Keratinocyte (primary cell): ENCODE measurements around the gene TPD52L1.

Experiments used
- EZH2 ChIP-seq: IDR thresholded peaks from one replicate; pipeline ENCODE4 v1.6.1; 2012; ENCODE audit warnings: inconsistent platforms, mild to moderate bottlenecking, low read length, moderate library complexity
- TF ChIP-seq, protein P1 (sequence below), 3 experiments: IDR thresholded peaks in 1 of 3; conservative IDR thresholded peaks in 1 of 3; optimal IDR thresholded peaks in 1 of 3; 2 replicates in 2 of 3; 3 replicates in 1 of 3; pipeline versions ENCODE3 to v1.5.1; 2011; ENCODE audit warnings: low read length in 3 of 3, mild to moderate bottlenecking in 3 of 3, moderate library complexity in 2 of 3, control low read depth in 1 of 3, inconsistent platforms in 1 of 3; ENCODE audit not compliant: insufficient read depth in 2 of 3; ENCODE audit errors: extremely low read depth in 1 of 3

DNA sequence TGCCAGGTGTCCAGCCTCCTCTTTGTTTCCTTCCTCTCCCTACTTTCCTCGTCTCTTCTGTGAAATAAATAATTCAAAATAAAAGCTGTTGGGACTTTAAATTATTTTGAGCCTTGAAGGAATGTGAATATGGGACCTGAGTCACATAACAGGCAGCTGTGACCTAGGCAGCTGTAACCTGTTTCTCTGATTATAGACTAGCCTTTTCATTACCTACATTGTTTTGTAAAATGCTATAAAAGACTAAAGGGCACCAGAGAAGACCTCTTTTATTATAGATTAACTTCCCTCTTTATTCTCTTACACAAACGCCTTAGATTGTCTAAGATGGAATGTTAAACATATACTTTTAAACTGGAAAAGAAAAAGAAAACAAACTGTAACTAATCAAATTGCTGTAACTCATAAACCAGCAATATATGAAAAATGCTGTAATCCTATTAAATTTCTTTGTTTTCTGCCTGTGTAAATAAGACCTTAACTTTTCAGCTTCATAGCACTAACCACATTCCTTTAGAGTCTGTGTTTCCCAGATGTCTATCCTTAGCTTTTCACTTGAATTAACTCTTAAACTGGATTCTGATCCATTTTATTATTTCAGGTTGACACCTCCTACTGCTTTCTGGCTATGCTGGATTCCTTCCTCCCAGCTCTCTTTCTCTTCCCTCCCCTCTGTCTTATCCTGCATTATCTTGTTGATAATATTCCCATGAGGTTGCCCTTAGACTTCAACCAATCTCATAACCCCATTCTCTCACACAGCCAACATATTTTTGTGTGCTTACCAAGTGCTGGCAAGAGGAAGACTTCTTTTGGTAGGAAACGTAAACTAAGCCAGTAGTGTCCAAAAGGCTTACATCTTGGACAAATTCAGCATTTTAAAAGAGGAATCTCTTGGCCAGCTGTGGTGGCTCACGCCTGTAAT lies 69.2 kb downstream of the TPD52L1 start:
- TF ChIP-seq, protein P1, sequence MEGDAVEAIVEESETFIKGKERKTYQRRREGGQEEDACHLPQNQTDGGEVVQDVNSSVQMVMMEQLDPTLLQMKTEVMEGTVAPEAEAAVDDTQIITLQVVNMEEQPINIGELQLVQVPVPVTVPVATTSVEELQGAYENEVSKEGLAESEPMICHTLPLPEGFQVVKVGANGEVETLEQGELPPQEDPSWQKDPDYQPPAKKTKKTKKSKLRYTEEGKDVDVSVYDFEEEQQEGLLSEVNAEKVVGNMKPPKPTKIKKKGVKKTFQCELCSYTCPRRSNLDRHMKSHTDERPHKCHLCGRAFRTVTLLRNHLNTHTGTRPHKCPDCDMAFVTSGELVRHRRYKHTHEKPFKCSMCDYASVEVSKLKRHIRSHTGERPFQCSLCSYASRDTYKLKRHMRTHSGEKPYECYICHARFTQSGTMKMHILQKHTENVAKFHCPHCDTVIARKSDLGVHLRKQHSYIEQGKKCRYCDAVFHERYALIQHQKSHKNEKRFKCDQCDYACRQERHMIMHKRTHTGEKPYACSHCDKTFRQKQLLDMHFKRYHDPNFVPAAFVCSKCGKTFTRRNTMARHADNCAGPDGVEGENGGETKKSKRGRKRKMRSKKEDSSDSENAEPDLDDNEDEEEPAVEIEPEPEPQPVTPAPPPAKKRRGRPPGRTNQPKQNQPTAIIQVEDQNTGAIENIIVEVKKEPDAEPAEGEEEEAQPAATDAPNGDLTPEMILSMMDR (optimal IDR thresholded peaks at IDR 0.05 in 1 of 3, IDR thresholded peaks at IDR 0.05 in 1 of 3, conservative IDR thresholded peaks at IDR 0.05 in 1 of 3; ENCODE audit: extremely low read depth in 1 of 3, insufficient read depth in 2 of 3, low read length in 3 of 3): no peak
- TF ChIP-seq EZH2: no peak
